ENCODE results near the gene MNAT1. TPM values are rescaled to one million over a fixed set of nuclear protein-coding genes. Genes with fewer than 3 reads are reported as not detected.

The MNAT1 gene
- total RNA-seq, 4 donors from 2014 or later: 4.4 to 69.7 (median 46.9) TPM

GRCh38 chr14:60789656-60790055 is 55.1 kb downstream of the MNAT1 start:
- no peaks in the 10 kb centered on the region for H3K4me1 ChIP-seq
- H3K27me3 ChIP-seq: no peaks in the 10 kb centered on the region
- H3K9me3 ChIP-seq: no peaks in the 10 kb centered on the region
- intact Hi-C loops (cut with DNase I; ENCODE audit: low total_unique reads): no loop called here
- H3K27ac ChIP-seq: no peak overlapping the region
- DNase-seq: no peak
- no peak for TF ChIP-seq POLR2A (IDR thresholded peaks at IDR 0.05)
- H3K36me3 ChIP-seq: no peaks in the 10 kb centered on the region
- H3K4me3 ChIP-seq: no peak overlapping the region

DNA sequence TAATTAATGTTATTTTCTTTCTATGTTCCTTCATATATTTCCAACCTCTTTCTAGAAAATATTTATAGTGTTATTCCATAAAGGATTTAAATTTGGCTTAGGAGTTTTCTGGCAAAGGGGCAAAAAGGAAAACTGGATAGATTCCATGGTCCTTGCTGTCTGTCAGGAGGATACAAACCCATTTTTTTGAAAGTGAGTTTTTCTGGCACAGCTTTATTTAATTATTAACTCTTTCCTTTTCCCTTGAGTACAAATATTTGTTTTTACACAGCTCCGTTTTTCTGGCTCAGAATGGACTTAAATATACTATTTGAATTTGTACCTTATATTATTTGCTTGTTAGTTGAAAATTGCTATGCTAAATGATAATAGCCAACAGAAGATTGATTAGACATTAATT is 56.3 kb downstream of the MNAT1 start:
- Histone ChIP-seq H3K36me3 (no peaks in the 10 kb centered on the region), H3K4me3 (no peak overlapping the region), H3K9me3 (no peaks in the 10 kb centered on the region), H3K27me3 (no peaks in the 10 kb centered on the region), H3K4me1 (no peaks in the 10 kb centered on the region), H3K27ac (no peak overlapping the region)
- intact Hi-C loops (cut with DNase I; ENCODE audit: low total_unique reads): no loop called here
- TF ChIP-seq, protein P1, sequence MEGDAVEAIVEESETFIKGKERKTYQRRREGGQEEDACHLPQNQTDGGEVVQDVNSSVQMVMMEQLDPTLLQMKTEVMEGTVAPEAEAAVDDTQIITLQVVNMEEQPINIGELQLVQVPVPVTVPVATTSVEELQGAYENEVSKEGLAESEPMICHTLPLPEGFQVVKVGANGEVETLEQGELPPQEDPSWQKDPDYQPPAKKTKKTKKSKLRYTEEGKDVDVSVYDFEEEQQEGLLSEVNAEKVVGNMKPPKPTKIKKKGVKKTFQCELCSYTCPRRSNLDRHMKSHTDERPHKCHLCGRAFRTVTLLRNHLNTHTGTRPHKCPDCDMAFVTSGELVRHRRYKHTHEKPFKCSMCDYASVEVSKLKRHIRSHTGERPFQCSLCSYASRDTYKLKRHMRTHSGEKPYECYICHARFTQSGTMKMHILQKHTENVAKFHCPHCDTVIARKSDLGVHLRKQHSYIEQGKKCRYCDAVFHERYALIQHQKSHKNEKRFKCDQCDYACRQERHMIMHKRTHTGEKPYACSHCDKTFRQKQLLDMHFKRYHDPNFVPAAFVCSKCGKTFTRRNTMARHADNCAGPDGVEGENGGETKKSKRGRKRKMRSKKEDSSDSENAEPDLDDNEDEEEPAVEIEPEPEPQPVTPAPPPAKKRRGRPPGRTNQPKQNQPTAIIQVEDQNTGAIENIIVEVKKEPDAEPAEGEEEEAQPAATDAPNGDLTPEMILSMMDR (IDR thresholded peaks at IDR 0.05): no peak
- no peak for DNase-seq

DNA sequence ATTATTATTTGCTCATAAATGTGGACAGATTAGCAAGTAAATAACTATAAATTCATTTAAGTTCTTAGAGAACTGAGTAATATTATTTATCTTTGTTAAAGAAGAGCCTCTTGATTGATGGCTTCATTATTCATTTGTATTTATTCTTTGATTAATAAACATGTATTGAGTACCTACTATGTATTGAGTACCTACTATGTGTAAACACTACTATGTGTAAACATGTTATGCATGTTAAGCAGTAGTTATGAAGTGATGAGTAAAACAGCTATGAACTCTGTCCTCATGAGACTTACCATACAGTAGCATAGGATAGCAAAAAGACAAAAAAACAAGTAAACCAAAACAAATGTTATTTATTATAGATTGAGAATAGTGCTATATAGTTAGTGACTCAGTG is 61.9 kb downstream of the MNAT1 start:
- H3K27me3 ChIP-seq: no peaks in the 10 kb centered on the region
- H3K4me1 ChIP-seq: no peaks in the 10 kb centered on the region
- H3K9me3 ChIP-seq: no peaks in the 10 kb centered on the region
- no peak overlapping the region for H3K27ac ChIP-seq
- DNase-seq: no peak
- no peak overlapping the region for H3K4me3 ChIP-seq
- H3K36me3 ChIP-seq: no peaks in the 10 kb centered on the region
- TF ChIP-seq POLR2A (IDR thresholded peaks at IDR 0.05): no peak
- TF ChIP-seq, protein P1 (IDR thresholded peaks at IDR 0.05): no peak
- intact Hi-C loops (cut with DNase I; ENCODE audit: low total_unique reads): no loop called here

DNA sequence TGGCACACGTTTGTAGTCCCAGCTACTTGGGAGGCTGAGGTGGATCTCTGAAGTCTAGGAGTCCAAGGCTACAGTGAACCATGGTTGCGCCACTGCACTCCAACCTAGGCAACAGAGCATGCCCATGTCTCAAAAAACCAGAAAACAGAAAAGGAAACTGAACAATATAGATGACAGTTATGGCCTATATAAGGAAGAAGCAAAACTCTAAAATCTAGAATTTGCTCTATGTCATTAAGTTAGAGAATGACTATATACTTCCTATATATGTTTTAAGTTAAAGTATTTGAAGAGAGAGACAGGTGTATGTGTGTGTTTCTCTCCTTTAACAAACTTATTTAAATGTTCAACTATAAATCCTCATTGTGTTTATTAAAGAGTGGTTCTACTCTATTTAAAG is 65.8 kb downstream of the MNAT1 start:
- Histone ChIP-seq H3K4me1 (no peaks in the 10 kb centered on the region), H3K9me3 (no peaks in the 10 kb centered on the region), H3K36me3 (no peaks in the 10 kb centered on the region), H3K4me3 (no peak overlapping the region), H3K27me3 (no peaks in the 10 kb centered on the region), H3K27ac (no peak overlapping the region)
- DNase-seq: no peak
- intact Hi-C loops (cut with DNase I; ENCODE audit: low total_unique reads): no loop called here
- TF ChIP-seq, protein P1 (IDR thresholded peaks at IDR 0.05): no peak
- no peak for TF ChIP-seq POLR2A (IDR thresholded peaks at IDR 0.05)

DNA sequence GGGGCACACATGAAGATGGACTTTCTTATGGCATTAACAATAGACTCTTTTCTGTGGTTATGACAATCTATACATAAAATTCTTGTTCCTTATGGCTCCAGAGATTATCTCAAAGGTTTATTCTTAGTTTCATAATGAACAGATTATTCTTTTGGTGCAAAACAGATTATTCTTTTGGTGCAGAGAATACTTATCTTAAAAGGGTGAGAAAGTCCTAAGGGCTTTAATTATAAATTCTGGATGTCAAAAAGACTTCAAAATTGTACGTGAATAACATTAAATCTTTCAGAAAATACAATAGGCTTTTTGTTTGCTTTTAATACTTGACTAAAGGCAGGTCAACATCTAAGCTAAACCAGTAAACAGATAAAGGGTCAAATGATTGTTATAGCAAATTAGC is 69.3 kb downstream of the MNAT1 start:
- no peak for TF ChIP-seq POLR2A (IDR thresholded peaks at IDR 0.05)
- TF ChIP-seq, protein P1 (IDR thresholded peaks at IDR 0.05): no peak
- intact Hi-C loops (cut with DNase I; ENCODE audit: low total_unique reads): no loop called here
- DNase-seq: no peak
- H3K9me3 ChIP-seq: no peaks in the 10 kb centered on the region
- no peak overlapping the region for H3K4me3 ChIP-seq
- H3K36me3 ChIP-seq: no peaks in the 10 kb centered on the region
- H3K27me3 ChIP-seq: no peaks in the 10 kb centered on the region
- no peaks in the 10 kb centered on the region for H3K4me1 ChIP-seq
- no peak overlapping the region for H3K27ac ChIP-seq

GRCh38 chr14:60805841-60806430 is 71.4 kb downstream of the MNAT1 start:
- Histone ChIP-seq H3K27ac (no peak overlapping the region), H3K9me3 (no peaks in the 10 kb centered on the region), H3K4me1 (no peaks in the 10 kb centered on the region), H3K4me3 (no peak overlapping the region), H3K36me3 (no peaks in the 10 kb centered on the region), H3K27me3 (no peaks in the 10 kb centered on the region)
- intact Hi-C loops (cut with DNase I; ENCODE audit: low total_unique reads): no loop called here
- no peak for TF ChIP-seq POLR2A (IDR thresholded peaks at IDR 0.05)
- TF ChIP-seq, protein P1 (IDR thresholded peaks at IDR 0.05): no peak
- DNase-seq: no peak
